GM18520 (cell line): ENCODE measurements around the gene ITPRIP.

Experiments used
- ATAC-seq: cut with Tn5 transposase; IDR thresholded peaks from one replicate; pipeline ENCODE4 v1.9.1; 2021; ENCODE audit not compliant: unreplicated experiment

The ITPRIP gene

GRCh38 chr10:104337985-104338735 is at the start of gene ITPRIP:
TSS of gene ITPRIP (minus strand) at chr10:104338465. CDS start at chr10:104316051, 22,414 bp downstream.
- ATAC-seq: peak; percentile 58

GRCh38 chr10:104387130-104387888 is 49.0 kb upstream of the ITPRIP start:
- ATAC-seq: peak; percentile 48

GRCh38 chr10:104380336-104380735 is 42.1 kb upstream of the ITPRIP start:
- no peak for ATAC-seq

GRCh38 chr10:104376784-104377300 is 38.6 kb upstream of the ITPRIP start:
- ATAC-seq: no peak

GRCh38 chr10:104374591-104374990 is 36.3 kb upstream of the ITPRIP start:
- no peak for ATAC-seq

- no peak for ATAC-seq
Measured at GRCh38 chr10:104371753-104372152, 33.5 kb upstream of the ITPRIP start.

GRCh38 chr10:104368381-104368780 is 30.1 kb upstream of the ITPRIP start:
- ATAC-seq: no peak

GRCh38 chr10:104367904-104368303 is 29.6 kb upstream of the ITPRIP start:
- no peak for ATAC-seq

GRCh38 chr10:104359811-104360210 is 21.5 kb upstream of the ITPRIP start:
- ATAC-seq: no peak

- ATAC-seq: peak; percentile 49
Measured at GRCh38 chr10:104353325-104354048, 15.2 kb upstream of the ITPRIP start, which contains the start of gene CFAP58. TSS of gene CFAP58 (plus strand) at chr10:104353833. CDS start at chr10:104353898, 65 bp downstream.

GRCh38 chr10:104351919-104352318 is 13.7 kb upstream of the ITPRIP start:
- no peak for ATAC-seq

GRCh38 chr10:104351061-104351702 is 12.9 kb upstream of the ITPRIP start:
- peak; percentile 19 for ATAC-seq

- peak; percentile 24 for ATAC-seq
Measured at GRCh38 chr10:104350127-104350635, 11.9 kb upstream of the ITPRIP start.

- ATAC-seq: peak; percentile 27
Measured at GRCh38 chr10:104349623-104350126, 11.4 kb upstream of the ITPRIP start.

GRCh38 chr10:104348601-104349000 is 10.3 kb upstream of the ITPRIP start:
- ATAC-seq: no peak

- ATAC-seq: no peak
Measured at GRCh38 chr10:104347295-104348045, 9.2 kb upstream of the ITPRIP start.

- no peak for ATAC-seq
Measured at GRCh38 chr10:104345941-104346340, 7.7 kb upstream of the ITPRIP start.

- no peak for ATAC-seq
Measured at GRCh38 chr10:104345515-104345914, 7.2 kb upstream of the ITPRIP start.

- no peak for ATAC-seq
Measured at GRCh38 chr10:104344219-104344618, 6.0 kb upstream of the ITPRIP start.
